HG03095 (cell line): Measurements from ENCODE around the gene PTPRC.

ENCODE experiments used
- ATAC-seq: cut with Tn5 transposase; IDR thresholded peaks from one replicate; pipeline ENCODE4 v1.9.1; 2021; ENCODE audit warnings: moderate library complexity; ENCODE audit not compliant: unreplicated experiment

Gene PTPRC

GRCh38 chr1:198749279-198749678 lies 110.4 kb downstream of the PTPRC start:
- no peak for ATAC-seq

DNA sequence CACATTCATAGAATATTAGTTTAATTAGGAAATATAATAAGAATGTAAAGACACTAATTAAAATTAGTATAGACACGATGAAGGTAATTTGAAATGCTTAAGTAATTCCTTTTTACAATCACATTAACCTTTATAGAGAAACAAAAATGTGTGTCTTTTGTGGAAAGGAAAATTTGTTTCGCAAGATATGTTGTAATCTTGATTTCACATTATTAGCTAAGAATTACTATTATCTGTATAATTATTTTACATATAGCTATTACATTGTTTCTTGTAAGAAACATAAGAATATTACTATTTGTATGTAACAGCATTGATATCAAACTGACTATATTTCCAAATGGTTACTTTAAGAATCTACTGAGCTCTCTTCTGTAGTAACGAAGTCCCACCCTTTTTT lies 111.2 kb downstream of the PTPRC start:
- ATAC-seq: no peak

- ATAC-seq: no peak
Measured at GRCh38 chr1:198751741-198752140, 112.9 kb downstream of the PTPRC start.

DNA sequence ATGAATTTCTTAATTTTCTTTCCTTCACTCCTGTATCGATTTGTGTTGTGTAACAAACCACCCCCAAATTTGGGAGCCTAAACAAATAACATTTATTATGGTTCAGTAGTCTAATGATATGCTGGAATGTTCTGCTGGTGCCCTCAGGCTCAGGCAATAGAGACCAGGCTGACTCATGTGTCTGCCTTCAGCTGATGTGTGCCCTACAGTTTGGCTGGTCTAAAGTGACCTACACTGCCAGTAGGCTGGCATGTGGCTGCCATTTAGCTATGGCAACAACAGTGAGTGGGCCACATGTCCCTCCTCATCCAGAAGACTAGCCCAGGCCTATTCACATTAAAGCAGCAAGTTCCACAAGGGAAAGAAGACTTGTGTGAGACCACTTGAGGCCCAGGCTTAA lies 115.8 kb downstream of the PTPRC start:
- ATAC-seq: no peak

DNA sequence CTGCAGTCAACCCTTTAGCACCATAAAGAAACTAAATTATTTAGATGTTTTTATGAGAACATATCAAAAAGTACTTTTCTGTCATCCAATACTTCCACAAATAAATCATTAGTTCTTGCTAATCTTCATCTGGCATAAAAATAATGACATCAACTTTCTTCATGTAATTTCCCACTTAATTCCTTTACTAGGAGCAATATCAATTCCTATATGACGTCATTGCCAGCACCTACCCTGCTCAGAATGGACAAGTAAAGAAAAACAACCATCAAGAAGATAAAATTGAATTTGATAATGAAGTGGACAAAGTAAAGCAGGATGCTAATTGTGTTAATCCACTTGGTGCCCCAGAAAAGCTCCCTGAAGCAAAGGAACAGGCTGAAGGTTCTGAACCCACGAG lies 116.9 kb downstream of the PTPRC start:
- ATAC-seq: no peak

DNA sequence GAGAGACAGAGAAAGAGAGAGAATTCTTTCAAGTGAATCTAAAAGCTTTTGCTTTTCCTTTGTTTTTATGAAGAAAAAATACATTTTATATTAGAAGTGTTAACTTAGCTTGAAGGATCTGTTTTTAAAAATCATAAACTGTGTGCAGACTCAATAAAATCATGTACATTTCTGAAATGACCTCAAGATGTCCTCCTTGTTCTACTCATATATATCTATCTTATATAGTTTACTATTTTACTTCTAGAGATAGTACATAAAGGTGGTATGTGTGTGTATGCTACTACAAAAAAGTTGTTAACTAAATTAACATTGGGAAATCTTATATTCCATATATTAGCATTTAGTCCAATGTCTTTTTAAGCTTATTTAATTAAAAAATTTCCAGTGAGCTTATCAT lies 117.6 kb downstream of the PTPRC start:
- no peak for ATAC-seq

- no peak for ATAC-seq
Measured at GRCh38 chr1:198761859-198762616, 123.2 kb downstream of the PTPRC start.

DNA sequence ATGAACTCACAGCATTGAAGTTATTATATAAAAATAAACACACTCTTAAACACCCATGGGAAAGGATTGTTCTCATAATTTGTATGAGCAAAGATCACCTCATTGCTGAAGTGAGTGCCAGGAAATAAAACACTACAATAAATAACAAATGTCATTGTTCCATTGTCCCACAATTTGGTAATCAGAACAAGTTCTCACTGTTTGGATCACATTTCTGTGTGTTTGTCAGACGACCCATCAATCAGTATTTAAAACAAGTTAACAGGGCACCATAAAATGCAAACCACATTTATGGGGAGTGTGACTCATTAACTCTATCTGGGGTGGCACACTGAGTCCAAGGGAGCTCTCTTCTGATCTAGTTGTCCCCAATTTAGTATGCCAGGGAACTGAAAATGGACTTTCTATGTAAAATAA lies 124.5 kb downstream of the PTPRC start:
- no peak for ATAC-seq

DNA sequence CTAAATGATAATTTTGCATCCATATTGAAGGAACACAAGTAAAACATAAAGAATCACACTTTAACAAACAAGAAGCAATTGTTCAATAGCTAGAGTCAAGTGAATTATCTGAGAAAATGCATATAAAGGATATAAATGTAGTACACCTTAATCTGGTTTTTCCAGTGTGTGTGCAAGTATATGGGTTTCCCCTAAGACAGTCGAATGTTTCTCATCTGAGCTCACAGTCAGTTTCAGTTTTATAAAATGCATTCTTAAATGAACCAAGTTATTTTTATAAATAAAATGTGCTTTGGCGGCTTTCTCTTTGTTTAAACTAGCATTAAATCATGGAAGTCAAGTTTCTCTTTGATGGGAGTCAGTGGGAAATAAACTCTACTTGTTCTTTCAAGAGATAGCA lies 125.9 kb downstream of the PTPRC start:
- no peak for ATAC-seq

- ATAC-seq: no peak
Measured at GRCh38 chr1:198765416-198765815, 126.6 kb downstream of the PTPRC start.

- no peak for ATAC-seq
Measured at GRCh38 chr1:198771563-198772153, 132.8 kb downstream of the PTPRC start.

- ATAC-seq: no peak
Measured at GRCh38 chr1:198772626-198773025, 133.8 kb downstream of the PTPRC start.

DNA sequence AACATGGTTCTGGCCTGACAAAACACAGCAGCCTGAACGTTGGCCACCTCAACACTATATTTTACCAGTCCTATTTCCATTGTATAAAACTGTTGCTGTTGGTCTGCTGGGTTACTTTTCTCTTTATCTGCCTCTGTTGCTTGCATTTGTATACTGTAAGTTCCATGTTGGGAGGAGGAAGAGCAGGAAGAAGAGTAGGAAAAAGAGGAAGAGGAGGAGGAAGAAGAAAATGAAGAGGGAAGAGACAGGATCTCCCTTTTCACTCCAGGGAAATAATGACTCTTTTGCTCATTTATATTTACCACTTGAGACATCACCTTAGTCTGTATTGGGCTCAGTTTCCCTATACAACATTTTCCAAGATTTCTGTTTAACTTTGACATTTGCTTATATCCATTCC lies 134.2 kb downstream of the PTPRC start:
- ATAC-seq: no peak

DNA sequence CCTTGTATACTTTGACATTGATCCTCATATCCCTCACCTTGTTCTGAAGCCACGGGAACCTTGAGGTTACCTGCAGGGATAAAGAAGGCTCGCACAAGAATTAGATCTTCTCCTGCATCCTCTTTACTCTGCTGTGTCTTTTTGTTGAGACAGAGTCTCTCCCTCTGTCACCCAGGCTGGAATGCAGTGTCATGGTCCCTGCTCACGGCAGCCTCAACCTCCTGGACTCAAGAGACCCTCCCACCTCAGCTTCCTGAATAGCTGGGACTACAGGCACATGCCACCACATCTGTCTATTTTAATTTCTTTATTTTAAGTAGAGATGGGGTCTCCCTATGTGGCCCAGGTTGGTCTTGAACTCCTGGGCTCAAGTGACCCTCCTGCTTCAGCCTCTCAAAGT lies 134.7 kb downstream of the PTPRC start:
- no peak for ATAC-seq

DNA sequence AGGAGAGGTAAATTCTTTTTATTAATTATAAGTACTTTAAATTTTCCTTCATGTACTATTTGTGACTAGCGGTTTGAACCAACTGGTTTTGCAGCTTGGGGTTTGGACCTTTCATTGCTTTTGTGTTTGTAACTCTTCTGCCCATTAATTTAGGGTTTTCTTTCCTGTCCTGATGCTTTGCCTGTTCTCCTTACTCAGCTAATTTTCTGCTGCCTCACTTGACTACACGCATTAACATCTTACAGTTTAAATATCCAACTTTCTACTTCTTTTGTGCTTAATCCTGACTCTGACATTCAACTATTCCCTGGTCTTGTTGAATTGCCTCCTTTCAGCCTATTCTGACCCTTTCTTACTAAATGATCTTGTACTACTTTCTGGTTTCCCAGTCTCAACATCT lies 135.6 kb downstream of the PTPRC start:
- ATAC-seq: no peak

- no peak for ATAC-seq
Measured at GRCh38 chr1:198775606-198776005, 136.8 kb downstream of the PTPRC start.

DNA sequence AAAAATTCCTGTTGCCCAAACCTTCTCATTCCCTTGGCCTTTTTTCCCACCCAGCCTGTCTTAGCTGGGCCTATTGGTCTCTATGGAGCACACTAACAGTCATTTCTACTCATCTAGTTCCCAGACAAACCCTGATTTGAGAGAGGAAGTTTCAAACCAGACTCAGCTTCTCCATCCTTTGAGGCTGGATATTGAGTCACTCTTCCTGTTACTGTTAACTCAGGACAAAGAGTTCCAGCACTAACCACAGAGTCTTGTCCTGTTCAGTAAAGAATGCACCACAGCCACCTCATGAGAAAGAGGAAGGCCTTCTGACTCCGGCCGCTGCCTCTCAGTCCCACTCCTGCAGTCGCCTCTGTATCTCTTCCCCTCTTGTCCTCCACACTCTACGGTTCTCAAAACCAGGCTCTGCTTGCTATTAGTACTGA lies 137.8 kb downstream of the PTPRC start:
- ATAC-seq: no peak

GRCh38 chr1:198778049-198778448 lies 139.2 kb downstream of the PTPRC start:
- no peak for ATAC-seq

DNA sequence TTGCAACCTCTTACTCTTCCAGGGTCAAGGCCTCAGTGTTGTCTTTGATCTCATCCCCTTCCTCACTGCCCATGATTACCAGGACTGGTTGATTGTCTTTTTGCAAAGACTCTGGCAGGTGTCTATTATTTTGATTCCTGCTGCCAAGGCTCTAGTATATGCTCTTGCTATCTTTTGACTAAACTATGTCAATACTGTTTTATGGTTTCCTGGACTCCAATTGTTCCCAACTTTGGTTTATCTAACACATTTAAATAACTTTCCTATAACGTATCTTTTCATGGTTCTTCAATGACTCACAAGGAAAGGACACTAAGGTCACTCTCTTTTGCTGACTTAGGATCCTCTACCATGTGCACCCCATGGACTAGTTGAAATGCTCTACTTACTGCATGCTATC lies 141.5 kb downstream of the PTPRC start:
- ATAC-seq: no peak

DNA sequence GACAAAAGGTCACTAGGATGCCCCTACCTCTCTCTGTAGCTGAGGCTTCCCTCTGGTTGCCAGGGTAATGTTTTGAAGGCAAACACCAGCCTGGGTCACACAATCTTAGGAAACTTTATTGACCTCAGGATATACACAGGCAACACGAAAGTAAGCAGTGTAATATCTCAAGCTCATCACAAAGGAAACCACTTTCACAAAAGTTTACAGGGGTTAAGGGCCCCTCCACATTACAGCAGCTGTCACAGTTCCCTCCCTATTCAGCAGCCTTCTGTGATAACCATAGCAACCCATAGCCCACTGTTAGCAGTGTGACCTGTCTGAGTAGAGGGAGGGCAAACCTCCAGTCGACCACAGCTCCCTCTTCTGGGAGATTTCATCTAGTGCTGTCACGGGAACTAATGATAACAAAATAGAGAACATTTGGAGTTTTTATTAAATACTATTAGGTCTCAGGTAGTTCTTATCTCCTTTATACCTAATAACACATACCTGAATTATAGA lies 149.8 kb downstream of the PTPRC start:
- no peak for ATAC-seq

GRCh38 chr1:198793714-198794113 lies 154.9 kb downstream of the PTPRC start:
- no peak for ATAC-seq

GRCh38 chr1:198794498-198794897 lies 155.7 kb downstream of the PTPRC start:
- ATAC-seq: no peak

GRCh38 chr1:198797656-198798055 lies 158.8 kb downstream of the PTPRC start:
- ATAC-seq: no peak
